ENCODE results near the gene TYW1. TPM values are rescaled to one million over a fixed set of nuclear protein-coding genes. Genes with fewer than 3 reads are reported as not detected.
"Not testable (repeated sequence)": the region's sequence is repeated elsewhere in the genome, so short reads cannot be mapped to it uniquely, and the experiment has no call there.

Gene TYW1
- total and polyA plus RNA-seq, 2 experiments from 2014 or later = 13.8 to 18.5 TPM

DNA sequence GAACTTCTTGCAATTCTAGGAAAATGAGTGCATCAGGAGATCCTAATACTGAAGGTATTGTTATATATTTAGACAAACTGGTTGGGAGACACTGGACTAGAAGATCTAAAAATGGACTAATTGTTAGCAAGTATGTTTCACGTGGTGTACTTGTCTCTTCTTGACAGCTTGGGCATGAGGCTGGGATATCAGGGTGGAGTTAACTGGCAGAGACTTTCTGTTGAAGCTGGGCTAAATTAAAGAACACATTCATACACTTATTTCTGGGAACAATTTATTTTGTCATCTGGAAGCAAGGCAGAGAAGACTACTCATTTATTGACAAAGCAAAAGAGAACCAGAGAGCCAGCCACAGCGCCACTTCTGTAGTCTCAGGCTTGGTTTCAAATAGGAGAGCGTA, 25.9 kb downstream of the TYW1 start:
- Histone ChIP-seq H3K9me3 (ENCODE audit: low read depth) (no peaks in the 10 kb centered on the region), H4K20me1 (ENCODE audit: insufficient read depth, poor library complexity, severe bottlenecking) (no peaks in the 10 kb centered on the region), H3K27me3 (no peaks in the 10 kb centered on the region), H2AFZ (no peak overlapping the region), H3K79me2 (no peaks in the 10 kb centered on the region), H3K36me3 (replicated peaks; ENCODE audit: insufficient read depth, low read depth) (no peaks in the 10 kb centered on the region), H3K9me2 (replicated peaks; ENCODE audit: insufficient read depth) (no peaks in the 10 kb centered on the region), H3K4me1 (ENCODE audit: insufficient read depth) (no peaks in the 10 kb centered on the region), H3K4me3 (no peak overlapping the region), H3K27ac (no peak overlapping the region), H3K4me2 (no peak overlapping the region)
- WGBS (ENCODE audit: low lambda C conversion rate, missing lambda C conversion rate) = 98% methylated on average over 3 of the region's 3 CpGs
- no peak for DNase-seq (ENCODE audit: low spot score)
- TF ChIP-seq, protein P1, sequence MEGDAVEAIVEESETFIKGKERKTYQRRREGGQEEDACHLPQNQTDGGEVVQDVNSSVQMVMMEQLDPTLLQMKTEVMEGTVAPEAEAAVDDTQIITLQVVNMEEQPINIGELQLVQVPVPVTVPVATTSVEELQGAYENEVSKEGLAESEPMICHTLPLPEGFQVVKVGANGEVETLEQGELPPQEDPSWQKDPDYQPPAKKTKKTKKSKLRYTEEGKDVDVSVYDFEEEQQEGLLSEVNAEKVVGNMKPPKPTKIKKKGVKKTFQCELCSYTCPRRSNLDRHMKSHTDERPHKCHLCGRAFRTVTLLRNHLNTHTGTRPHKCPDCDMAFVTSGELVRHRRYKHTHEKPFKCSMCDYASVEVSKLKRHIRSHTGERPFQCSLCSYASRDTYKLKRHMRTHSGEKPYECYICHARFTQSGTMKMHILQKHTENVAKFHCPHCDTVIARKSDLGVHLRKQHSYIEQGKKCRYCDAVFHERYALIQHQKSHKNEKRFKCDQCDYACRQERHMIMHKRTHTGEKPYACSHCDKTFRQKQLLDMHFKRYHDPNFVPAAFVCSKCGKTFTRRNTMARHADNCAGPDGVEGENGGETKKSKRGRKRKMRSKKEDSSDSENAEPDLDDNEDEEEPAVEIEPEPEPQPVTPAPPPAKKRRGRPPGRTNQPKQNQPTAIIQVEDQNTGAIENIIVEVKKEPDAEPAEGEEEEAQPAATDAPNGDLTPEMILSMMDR (IDR thresholded peaks at IDR 0.05; ENCODE audit: poor library complexity) = no peak
- TF ChIP-seq EZH2 (IDR thresholded peaks at IDR 0.05; ENCODE audit: borderline replicate concordance) (no peak), EZH2phosphoT487 (IDR thresholded peaks at IDR 0.05; ENCODE audit: low read depth, severe bottlenecking, unreplicated experiment) (no peak)

DNA sequence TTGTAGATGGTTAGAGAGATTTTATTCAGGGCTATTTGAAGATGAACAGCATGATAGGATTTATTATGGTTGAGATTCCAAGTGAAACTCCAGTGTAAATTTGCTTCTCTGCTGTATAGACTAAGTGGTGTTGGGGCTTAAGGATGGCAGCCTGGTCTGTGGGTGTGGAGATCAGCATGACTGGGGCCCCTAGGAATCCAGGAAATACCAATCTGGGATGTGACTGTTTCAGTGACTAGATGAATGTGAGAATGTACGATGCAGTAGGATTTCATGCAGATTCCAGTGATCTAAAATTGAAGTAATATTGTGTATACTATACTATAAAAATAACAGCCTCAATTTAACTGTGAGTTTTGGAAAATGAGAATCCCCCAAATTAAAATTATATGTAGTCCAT, 28.8 kb downstream of the TYW1 start:
- 48% methylated on average over 1 of the region's 1 CpG for WGBS (ENCODE audit: low lambda C conversion rate, missing lambda C conversion rate)
- not testable (repeated sequence) for H3K9me3 ChIP-seq (ENCODE audit: low read depth); H3K79me2 ChIP-seq; H3K36me3 ChIP-seq (replicated peaks; ENCODE audit: insufficient read depth, low read depth); H4K20me1 ChIP-seq (ENCODE audit: insufficient read depth, poor library complexity, severe bottlenecking); H3K9me2 ChIP-seq (replicated peaks; ENCODE audit: insufficient read depth); H3K4me3 ChIP-seq; H2AFZ ChIP-seq; DNase-seq (ENCODE audit: low spot score); H3K4me1 ChIP-seq (ENCODE audit: insufficient read depth); H3K27ac ChIP-seq; H3K27me3 ChIP-seq; H3K4me2 ChIP-seq

DNA sequence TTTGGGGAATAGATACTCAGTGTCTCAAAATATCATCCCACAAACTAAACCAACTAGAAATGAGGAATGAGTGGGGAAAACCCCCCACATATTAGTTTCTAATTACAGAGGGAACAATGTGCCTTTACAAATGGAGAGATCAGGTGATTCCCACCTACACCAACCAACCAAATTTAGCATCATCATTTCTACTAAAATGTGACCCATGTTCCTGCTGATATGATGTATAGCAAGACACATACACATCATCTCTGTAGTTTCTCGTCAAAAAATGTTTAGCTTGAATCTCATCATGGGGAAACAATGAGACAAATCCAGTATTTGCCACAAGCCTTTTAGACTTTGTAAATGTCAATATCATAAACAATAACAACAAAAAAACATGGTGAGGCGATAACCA, 35.1 kb downstream of the TYW1 start:
- not testable (repeated sequence) for H2AFZ ChIP-seq; H3K27me3 ChIP-seq; H3K4me1 ChIP-seq (ENCODE audit: insufficient read depth); H3K36me3 ChIP-seq (replicated peaks; ENCODE audit: insufficient read depth, low read depth); H4K20me1 ChIP-seq (ENCODE audit: insufficient read depth, poor library complexity, severe bottlenecking); H3K4me3 ChIP-seq; H3K4me2 ChIP-seq; H3K79me2 ChIP-seq; H3K27ac ChIP-seq; H3K9me3 ChIP-seq (ENCODE audit: low read depth); DNase-seq (ENCODE audit: low spot score); H3K9me2 ChIP-seq (replicated peaks; ENCODE audit: insufficient read depth)
- 92% methylated on average over 2 of the region's 2 CpGs for WGBS (ENCODE audit: low lambda C conversion rate, missing lambda C conversion rate)

DNA sequence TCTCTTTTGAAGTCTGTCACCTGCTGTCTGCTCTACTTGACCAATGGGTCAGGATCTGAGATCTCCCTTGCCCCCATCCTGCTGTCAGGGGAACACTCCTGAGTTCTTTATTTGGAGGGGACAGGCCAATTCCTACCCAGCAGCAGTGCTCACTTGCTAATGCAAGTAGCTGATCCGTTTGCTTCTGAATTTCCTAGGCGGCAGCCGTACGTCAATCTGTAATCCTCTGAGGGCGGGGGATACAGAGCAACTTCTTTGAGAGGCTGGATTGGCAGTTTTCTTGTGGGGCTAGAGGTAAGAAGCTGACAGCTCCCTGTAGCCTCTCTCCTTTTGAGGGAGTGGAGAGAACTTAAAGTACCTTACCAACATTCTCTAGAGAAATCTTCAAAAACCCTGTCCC, 36.6 kb downstream of the TYW1 start:
- Histone ChIP-seq H3K4me3 (no peak overlapping the region), H3K4me2 (no peak overlapping the region), H3K79me2 (no peaks in the 10 kb centered on the region), H3K9me3 (ENCODE audit: low read depth) (no peaks in the 10 kb centered on the region), H3K27ac (no peak overlapping the region), H3K27me3 (no peaks in the 10 kb centered on the region), H3K9me2 (replicated peaks; ENCODE audit: insufficient read depth) (no peaks in the 10 kb centered on the region), H3K36me3 (replicated peaks; ENCODE audit: insufficient read depth, low read depth) (no peaks in the 10 kb centered on the region), H3K4me1 (ENCODE audit: insufficient read depth) (no peaks in the 10 kb centered on the region), H2AFZ (no peak overlapping the region), H4K20me1 (ENCODE audit: insufficient read depth, poor library complexity, severe bottlenecking) (no peaks in the 10 kb centered on the region)
- 86% methylated on average over 5 of the region's 5 CpGs for WGBS (ENCODE audit: low lambda C conversion rate, missing lambda C conversion rate)
- no peak for DNase-seq (ENCODE audit: low spot score)
- TF ChIP-seq EZH2phosphoT487 (IDR thresholded peaks at IDR 0.05; ENCODE audit: low read depth, severe bottlenecking, unreplicated experiment) = no peak
- TF ChIP-seq, protein P1 (IDR thresholded peaks at IDR 0.05; ENCODE audit: poor library complexity) = no peak
- TF ChIP-seq EZH2 (IDR thresholded peaks at IDR 0.05; ENCODE audit: borderline replicate concordance) = no peak

DNA sequence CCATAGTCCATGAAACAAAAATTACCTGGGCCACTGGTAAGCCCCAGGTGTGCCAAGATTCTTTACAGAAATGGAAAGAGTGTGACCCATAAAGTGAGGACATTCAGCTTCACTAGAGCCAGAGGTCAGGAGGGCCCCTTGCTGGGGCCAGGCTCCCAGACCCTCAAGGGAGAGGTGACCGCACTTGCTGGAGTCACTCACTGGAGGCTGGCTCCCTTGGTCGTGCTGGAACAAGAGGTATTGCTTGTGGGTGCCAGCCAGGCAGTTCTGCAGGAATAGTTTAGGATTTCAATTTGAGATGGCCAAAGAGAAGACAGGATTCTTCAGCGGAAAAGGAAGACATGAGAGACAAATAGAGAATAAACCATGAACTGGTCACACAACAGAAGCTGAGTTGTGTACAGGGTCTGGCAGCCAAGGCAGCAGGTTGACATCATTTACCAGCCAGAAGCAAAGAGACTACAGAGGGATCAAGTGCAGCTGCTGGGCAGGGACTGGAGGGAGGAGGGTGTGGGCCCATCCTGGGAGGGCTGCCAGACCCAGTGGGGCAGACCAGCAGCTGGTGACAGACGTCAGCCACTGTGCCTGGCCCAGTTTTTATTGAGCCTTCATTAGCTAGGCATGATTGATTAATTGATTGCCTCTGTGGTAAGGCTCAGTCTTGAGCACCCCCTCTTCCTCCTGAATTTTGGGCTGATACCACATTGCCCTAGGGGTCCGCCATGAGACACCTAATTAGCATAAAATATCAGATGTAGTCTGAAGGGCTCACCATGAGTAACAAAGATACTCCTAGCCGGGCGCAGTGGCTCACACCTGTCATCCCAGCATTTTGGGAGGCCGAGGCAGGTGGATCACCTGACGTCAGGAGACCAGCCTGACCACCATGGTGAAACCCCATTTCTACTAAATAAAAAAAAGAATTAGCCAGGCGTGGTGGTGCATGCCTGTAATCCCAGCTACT, 40.1 kb downstream of the TYW1 start:
- H3K4me1 ChIP-seq (ENCODE audit: insufficient read depth); H4K20me1 ChIP-seq (ENCODE audit: insufficient read depth, poor library complexity, severe bottlenecking); H3K36me3 ChIP-seq (replicated peaks; ENCODE audit: insufficient read depth, low read depth); H3K9me2 ChIP-seq (replicated peaks; ENCODE audit: insufficient read depth); H2AFZ ChIP-seq; H3K9me3 ChIP-seq (ENCODE audit: low read depth); H3K27me3 ChIP-seq; H3K79me2 ChIP-seq; H3K27ac ChIP-seq; H3K4me2 ChIP-seq; H3K4me3 ChIP-seq; DNase-seq (ENCODE audit: low spot score): not testable (repeated sequence)
- WGBS (ENCODE audit: low lambda C conversion rate, missing lambda C conversion rate) = 89% methylated on average over 10 of the region's 10 CpGs

Data from hepatocyte (in vitro differentiated cells).